K562 (cell line): ENCODE measurements around the gene TRIM38.

ENCODE experiments used
- CTCF ChIP-seq, 3 experiments: IDR thresholded peaks in 2 of 3; conservative IDR thresholded peaks in 1 of 3; 2 replicates each; pipeline ENCODE4 v1.5.1; 2011 to 2012; ENCODE audit warnings: low read length in 3 of 3, mild to moderate bottlenecking in 3 of 3, control low read depth in 2 of 3, improper control_type of control experiment in 1 of 3, inconsistent platforms in 1 of 3, low read depth in 1 of 3, mixed read lengths in 1 of 3, moderate library complexity in 1 of 3; ENCODE audit not compliant: insufficient read depth in 2 of 3
- GTF3C2 ChIP-seq: IDR thresholded peaks from 3 replicates; pipeline ENCODE4 v1.6.1; 2011; ENCODE audit warnings: borderline replicate concordance, mild to moderate bottlenecking, moderate library complexity; ENCODE audit not compliant: insufficient read length; ENCODE audit errors: extremely low read depth
- RCOR1 ChIP-seq, 2 experiments: IDR thresholded peaks; 2 replicates each; pipeline ENCODE4 v1.6.1; 2012; ENCODE audit warnings: low read depth in 2 of 2, low read length in 2 of 2, borderline replicate concordance in 1 of 2, improper control_type of control experiment in 1 of 2
- RFX5 ChIP-seq: IDR thresholded peaks from 2 replicates; pipeline ENCODE4 v1.6.1; 2011; ENCODE audit warnings: low read depth, mild to moderate bottlenecking, improper control_type of control experiment, low read length
- TAF1 ChIP-seq: IDR thresholded peaks from 2 replicates; pipeline ENCODE4 v1.6.1; 2011; ENCODE audit warnings: mild to moderate bottlenecking, low read length, moderate library complexity; ENCODE audit not compliant: insufficient read depth, control insufficient read depth, severe bottlenecking; ENCODE audit errors: extremely low read depth
- TBL1XR1 ChIP-seq, 2 experiments: IDR thresholded peaks; 2 replicates each; pipeline ENCODE4 v1.6.1; 2012; ENCODE audit warnings: improper control_type of control experiment in 2 of 2, low read length in 2 of 2, mild to moderate bottlenecking in 1 of 2
- YY1 ChIP-seq, 3 experiments: IDR thresholded peaks; 2 replicates each; pipeline ENCODE4 v1.6.1; 2011; ENCODE audit warnings: low read length in 2 of 3, mild to moderate bottlenecking in 2 of 3, moderate library complexity in 2 of 3, borderline replicate concordance in 1 of 3, control low read depth in 1 of 3, low read depth in 1 of 3; ENCODE audit not compliant: insufficient read depth in 3 of 3, insufficient replicate concordance in 2 of 3, control insufficient read depth in 1 of 3, insufficient read length in 1 of 3; ENCODE audit errors: extremely low read depth in 1 of 3
- ZBTB1 ChIP-seq: sonication (generic); formaldehyde crosslinking; IDR thresholded peaks from 2 replicates; pipeline ENCODE4 v1.8.1; 2023; ENCODE audit warnings: missing genetic modification reagents, low read depth, mild to moderate bottlenecking, borderline replicate concordance
- ZFX ChIP-seq: sonication (generic); formaldehyde crosslinking; IDR thresholded peaks from 2 replicates; pipeline ENCODE4 v1.8.0; 2022; ENCODE audit warnings: mild to moderate bottlenecking, missing genetic modification reagents, moderate library complexity

GRCh38 chr6:26033085-26033940 lies 70.7 kb downstream of the TRIM38 start:
- TF ChIP-seq CTCF (IDR thresholded peaks at IDR 0.05 in 2 of 3, conservative IDR thresholded peaks at IDR 0.05 in 1 of 3; ENCODE audit: insufficient read depth in 2 of 3, low read depth in 1 of 3, low read length in 3 of 3): no peak
- TF ChIP-seq RCOR1 (IDR thresholded peaks at IDR 0.05; ENCODE audit: borderline replicate concordance in 1 of 2, low read depth in 2 of 2, low read length in 2 of 2): peak in 1 of 2 experiments; percentile 14; a peak in 1 of 4 replicates
- TF ChIP-seq RFX5: no peak
- peak; percentile 90 for TF ChIP-seq ZBTB1 (CRISPR knock-in tag)
- peak; percentile 76 for TF ChIP-seq TAF1
- no peak for TF ChIP-seq GTF3C2
- peak in 1 of 2 experiments; percentile 43; a peak in 1 of 4 replicates for TF ChIP-seq TBL1XR1 (IDR thresholded peaks at IDR 0.05; ENCODE audit: low read length in 2 of 2)
- TF ChIP-seq YY1 (IDR thresholded peaks at IDR 0.05; ENCODE audit: borderline replicate concordance in 1 of 3, control insufficient read depth in 1 of 3, extremely low read depth in 1 of 3, insufficient read depth in 3 of 3, insufficient read length in 1 of 3, insufficient replicate concordance in 2 of 3, low read depth in 1 of 3, low read length in 2 of 3): peak in 1 of 3 experiments; percentile 34
- peak; percentile 70 for TF ChIP-seq ZFX (CRISPR knock-in tag)
